ENCODE results near the gene GBF1.

Gene GBF1

GRCh38 chr10:102409604-102410428 lies 164.5 kb downstream of the GBF1 start:
- no peak for DNase-seq (ENCODE audit: low read depth)

- DNase-seq (ENCODE audit: low read depth): no peak
These were observed 165.2 kb downstream of the GBF1 start for GRCh38 chr10:102410429-102411073.

- no peak for DNase-seq (ENCODE audit: low read depth)
These were observed 166.3 kb downstream of the GBF1 start for GRCh38 chr10:102411341-102412255.

- DNase-seq (ENCODE audit: low read depth): no peak
These were observed 167.0 kb downstream of the GBF1 start for GRCh38 chr10:102412293-102412692.

- peak; percentile 57 for DNase-seq (ENCODE audit: low read depth)
These were observed 167.8 kb downstream of the GBF1 start for GRCh38 chr10:102413053-102413705.

GRCh38 chr10:102413806-102414561 lies 168.7 kb downstream of the GBF1 start:
- DNase-seq (ENCODE audit: low read depth): no peak

GRCh38 chr10:102414749-102415148 lies 169.4 kb downstream of the GBF1 start:
- DNase-seq (ENCODE audit: low read depth): no peak

- no peak for DNase-seq (ENCODE audit: low read depth)
These were observed 171.0 kb downstream of the GBF1 start for GRCh38 chr10:102416283-102416682.

- no peak for DNase-seq (ENCODE audit: low read depth)
These were observed 171.4 kb downstream of the GBF1 start for GRCh38 chr10:102416695-102417094.

GRCh38 chr10:102418622-102419268 lies 173.4 kb downstream of the GBF1 start, which contains the start of gene PSD:
Gene PSD, minus strand, starts transcription at chr10:102418785. Its CDS starts 1,747 bp downstream, at chr10:102417038.
- DNase-seq (ENCODE audit: low read depth): no peak

GRCh38 chr10:102419269-102420180 lies 174.2 kb downstream of the GBF1 start:
- DNase-seq (ENCODE audit: low read depth): peak; percentile 42

- DNase-seq (ENCODE audit: low read depth): no peak
These were observed 174.9 kb downstream of the GBF1 start for GRCh38 chr10:102420181-102420713.

- DNase-seq (ENCODE audit: low read depth): peak; percentile 98
These were observed 175.6 kb downstream of the GBF1 start, which contains the start of gene FBXL15 for GRCh38 chr10:102420714-102421506. Gene FBXL15, plus strand, starts transcription at chr10:102420836. Its CDS starts 294 bp downstream, at chr10:102421130.

GRCh38 chr10:102421507-102421756 lies 176.1 kb downstream of the GBF1 start:
- DNase-seq (ENCODE audit: low read depth): no peak

- DNase-seq (ENCODE audit: low read depth): peak; percentile 37
These were observed 176.6 kb downstream of the GBF1 start for GRCh38 chr10:102421757-102422512.

- peak; percentile 81 for DNase-seq (ENCODE audit: low read depth)
These were observed 177.3 kb downstream of the GBF1 start for GRCh38 chr10:102422545-102423129.

GRCh38 chr10:102423372-102423968 lies 178.1 kb downstream of the GBF1 start:
- DNase-seq (ENCODE audit: low read depth): no peak
